Measurements from ENCODE around the gene DNAJC5. TPM values are rescaled to one million over a fixed set of nuclear protein-coding genes. Genes with fewer than 3 reads are reported as not detected.

DNAJC5 gene
- total RNA-seq, 1 experiment from 2014 or later: 45.0 TPM

GRCh38 chr20:63957004-63957689 lies 62.2 kb downstream of the DNAJC5 start:
- Mint-ChIP-seq H3K27me3 (ENCODE audit: insufficient read depth, unreplicated experiment) (no peaks in the 10 kb centered on the region), H3K27ac (ENCODE audit: low read depth, unreplicated experiment) (no peak overlapping the region), H3K4me3 (ENCODE audit: unreplicated experiment) (peak overlapping the region; percentile 74), H3K4me1 (ENCODE audit: insufficient read depth, unreplicated experiment) (peaks cover 21% of the 10 kb centered on the region), H3K9me3 (ENCODE audit: unreplicated experiment) (no peaks in the 10 kb centered on the region), H3K36me3 (ENCODE audit: insufficient read depth, unreplicated experiment) (peaks cover 13% of the 10 kb centered on the region)
- intact Hi-C loops (cut with micrococcal nuclease): loop anchor here (5.0 kb wide), 2 partner anchors 250 to 420 kb away; partner anchors contain the start of genes ARFRP1, PTK6 and ZGPAT
- BruUV-seq (replicated peaks): TSS peak; percentile 14
- peak; percentile 11 for TF ChIP-seq CTCF (IDR thresholded peaks at IDR 0.05; ENCODE audit: unreplicated experiment)
- POLR2A ChIA-PET: interaction anchor here (0.6 to 3.7 kb wide), 21 partner anchors 11 to 436 kb away, joined by 3 to 74 read pairs (median 6); partner anchors contain the start of genes ARFRP1, PRPF6, PTK6 and SAMD10
- DNase-seq (ENCODE audit: unreplicated experiment): peak; percentile 77
- CTCF ChIA-PET: interaction anchor here (0.6 to 1.5 kb wide), 6 partner anchors 13 to 419 kb away, joined by 3 to 7 read pairs (median 4); no protein-coding TSS in a partner anchor

GRCh38 chr20:63957690-63958441 lies 62.9 kb downstream of the DNAJC5 start:
- intact Hi-C loops (cut with micrococcal nuclease): loop anchor here (5.0 kb wide), 2 partner anchors 251 to 421 kb away; partner anchors contain the start of genes ARFRP1, PTK6 and ZGPAT
- CTCF ChIA-PET: interaction anchor here (0.6 to 1.5 kb wide), 3 partner anchors 12 to 420 kb away, joined by 3 to 7 read pairs (median 4); no protein-coding TSS in a partner anchor
- no peak for TF ChIP-seq CTCF (IDR thresholded peaks at IDR 0.05; ENCODE audit: unreplicated experiment)
- Mint-ChIP-seq H3K27me3 (ENCODE audit: insufficient read depth, unreplicated experiment) (no peaks in the 10 kb centered on the region), H3K27ac (ENCODE audit: low read depth, unreplicated experiment) (no peak overlapping the region), H3K4me3 (ENCODE audit: unreplicated experiment) (peak overlapping the region; percentile 74), H3K9me3 (ENCODE audit: unreplicated experiment) (no peaks in the 10 kb centered on the region), H3K36me3 (ENCODE audit: insufficient read depth, unreplicated experiment) (peaks cover 13% of the 10 kb centered on the region), H3K4me1 (ENCODE audit: insufficient read depth, unreplicated experiment) (peaks cover 21% of the 10 kb centered on the region)
- POLR2A ChIA-PET: interaction anchor here (0.6 to 3.7 kb wide), 15 partner anchors 11 to 437 kb away, joined by 3 to 74 read pairs (median 13); partner anchors contain the start of genes ARFRP1, PRPF6, PTK6 and SAMD10
- peak; percentile 65 for DNase-seq (ENCODE audit: unreplicated experiment)
- no TSS peak for BruUV-seq (replicated peaks)

GRCh38 chr20:63958471-63958870 lies 63.5 kb downstream of the DNAJC5 start:
- BruUV-seq (replicated peaks): no TSS peak
- intact Hi-C loops (cut with micrococcal nuclease): loop anchor here (5.0 kb wide), 2 partner anchors 251 to 421 kb away; partner anchors contain the start of genes ARFRP1, PTK6 and ZGPAT
- ChIA-PET POLR2A (interaction anchor here (1.2 kb wide), 2 partner anchors 10 to 93 kb away, joined by 4 to 9 read pairs; partner anchors contain the start of gene TPD52L2), CTCF (no interaction called here)
- no peak overlapping the region for H3K4me3 Mint-ChIP-seq (ENCODE audit: unreplicated experiment)
- H3K27ac Mint-ChIP-seq (ENCODE audit: low read depth, unreplicated experiment): no peak overlapping the region
- H3K27me3 Mint-ChIP-seq (ENCODE audit: insufficient read depth, unreplicated experiment): no peaks in the 10 kb centered on the region
- no peaks in the 10 kb centered on the region for H3K9me3 Mint-ChIP-seq (ENCODE audit: unreplicated experiment)
- DNase-seq (ENCODE audit: unreplicated experiment): no peak
- H3K36me3 Mint-ChIP-seq (ENCODE audit: insufficient read depth, unreplicated experiment): peaks cover 13% of the 10 kb centered on the region
- no peak for TF ChIP-seq CTCF (IDR thresholded peaks at IDR 0.05; ENCODE audit: unreplicated experiment)
- peaks cover 19% of the 10 kb centered on the region for H3K4me1 Mint-ChIP-seq (ENCODE audit: insufficient read depth, unreplicated experiment)

Measured in MCF 10A (cell line).